ENCODE measurements around the gene TGFBR3.

GRCh38 chr1:91683598-91683951 is 202.4 kb downstream of the TGFBR3 start:
- TF ChIP-seq POLR2A (IDR thresholded peaks at IDR 0.05; ENCODE audit: low read length) = no peak
- no peak for TF ChIP-seq GATA1 (IDR thresholded peaks at IDR 0.05; ENCODE audit: low read depth, low read length)

Data from erythroblast (primary cell).